HL-60/S4 treated with phorbol 12-myristate 13-acetate at 8.2 ng/mL for 4 days and 3 days (cell line): ENCODE results near the gene PCDHB5.
"Not testable (repeated sequence)": the region's sequence is repeated elsewhere in the genome, so short reads cannot be mapped to it uniquely, and the experiment has no call there.

Source experiments
- in situ Hi-C: fragments of 300-500 bp; cut with MboI; formaldehyde crosslinking; loops from 2 replicates; pipeline ENCODE4 v1.15.0; 2022; ENCODE audit warnings: low sequenced_read_pairs

PCDHB5 gene

GRCh38 chr5:141151632-141152031 lies 16.6 kb downstream of the PCDHB5 start:
- in situ Hi-C loops = not testable (repeated sequence)

GRCh38 chr5:141152096-141152495 lies 17.1 kb downstream of the PCDHB5 start:
- in situ Hi-C loops = not testable (repeated sequence)

- in situ Hi-C loops = no loop called here
Observed at GRCh38 chr5:141155540-141156374, 20.8 kb downstream of the PCDHB5 start.

GRCh38 chr5:141157356-141157755 lies 22.4 kb downstream of the PCDHB5 start:
- in situ Hi-C loops = not testable (repeated sequence)

GRCh38 chr5:141157901-141158300 lies 22.9 kb downstream of the PCDHB5 start:
- in situ Hi-C loops = not testable (repeated sequence)

- in situ Hi-C loops = no loop called here
Observed at GRCh38 chr5:141172381-141173204, 37.6 kb downstream of the PCDHB5 start, which contains the start of gene PCDHB7. PCDHB7 (plus strand) TSS chr5:141172644; CDS start chr5:141172836, 192 bp downstream.

GRCh38 chr5:141174291-141175104 lies 39.5 kb downstream of the PCDHB5 start:
- in situ Hi-C loops = not testable (repeated sequence)

GRCh38 chr5:141175933-141176332 lies 40.9 kb downstream of the PCDHB5 start:
- in situ Hi-C loops = no loop called here

- in situ Hi-C loops = not testable (repeated sequence)
Observed at GRCh38 chr5:141177577-141178191, 42.7 kb downstream of the PCDHB5 start, which contains the start of gene PCDHB8. PCDHB8 (plus strand) TSS chr5:141177790; CDS start chr5:141178035, 245 bp downstream.

- in situ Hi-C loops = not testable (repeated sequence)
Observed at GRCh38 chr5:141179371-141179770, 44.4 kb downstream of the PCDHB5 start.

- in situ Hi-C loops = not testable (repeated sequence)
Observed at GRCh38 chr5:141179876-141180275, 44.9 kb downstream of the PCDHB5 start.

- in situ Hi-C loops = no loop called here
Observed at GRCh38 chr5:141180313-141180712, 45.3 kb downstream of the PCDHB5 start.

GRCh38 chr5:141182248-141182647 lies 47.2 kb downstream of the PCDHB5 start, which contains the start of gene PCDHB16:
PCDHB16 (plus strand) TSS chr5:141182387; CDS start chr5:141182560, 173 bp downstream.
- in situ Hi-C loops = no loop called here

GRCh38 chr5:141184117-141184855 lies 49.3 kb downstream of the PCDHB5 start:
- in situ Hi-C loops = not testable (repeated sequence)

GRCh38 chr5:141186897-141187512 lies 52.0 kb downstream of the PCDHB5 start, which contains the start of gene PCDHB9:
PCDHB9 (plus strand) TSS chr5:141187161; CDS start chr5:141187319, 158 bp downstream.
- in situ Hi-C loops = no loop called here
